Upper lobe of left lung (tissue), 6 donors: ENCODE data around the gene SOX14. TPM values are rescaled to one million over a fixed set of nuclear protein-coding genes. Genes with fewer than 3 reads are reported as not detected.
A peak's percentile ranks its signal among the peaks of the same experiment; 100 is the strongest.

Experiments used
- ATAC-seq, 2 donors: fragments of 200-7000 bp; cut with Tn5 transposase; one replicate each; pipeline ENCODE4 v1.9.1; 2022; ENCODE audit warnings: mild to moderate bottlenecking in 2 of 2, moderate library complexity in 2 of 2; ENCODE audit not compliant: low FRiP score in 2 of 2
- DNase-seq, 2 donors: peaks; one replicate each; pipeline ENCODE4 v3.0.0-alpha.2; 2019 to 2020
- H3K27ac ChIP-seq, 4 donors: fragments of 200-600 bp; sonication (generic); one replicate each; pipeline ENCODE4 v1.5.1; 2016 to 2019
- H3K27me3 ChIP-seq, 4 donors: fragments of 200-600 bp; sonication (generic); one replicate each; pipeline ENCODE4 v1.5.1; 2017 to 2019
- H3K36me3 ChIP-seq, 4 donors: fragments of 200-600 bp; sonication (generic); one replicate each; pipeline ENCODE4 v1.5.1; 2016 to 2019
- H3K4me1 ChIP-seq, 4 donors: fragments of 200-600 bp; sonication (generic); one replicate each; pipeline ENCODE4 v1.5.1; 2018 to 2019
- H3K4me3 ChIP-seq, 4 donors: fragments of 200-600 bp; sonication (generic); one replicate each; pipeline ENCODE4 v1.5.1; 2017 to 2019; ENCODE audit warnings: mild to moderate bottlenecking in 2 of 4, moderate library complexity in 1 of 4
- H3K9me3 ChIP-seq, 4 donors: fragments of 200-600 bp; sonication (generic); one replicate each; pipeline ENCODE4 v1.5.1; 2018 to 2019
- CTCF ChIP-seq, 6 experiments: fragments of 450-650 bp in 4 of 6; fragments of 200-600 bp in 2 of 6; sonication (generic) in 2 of 6; IDR thresholded peaks; one replicate each; pipeline ENCODE4 v1.5.1; 2016 to 2019; ENCODE audit warnings: antibody characterized with exemption in 6 of 6
- EP300 ChIP-seq, 4 donors: sonication (generic); formaldehyde crosslinking; IDR thresholded peaks; one replicate each; pipeline ENCODE4 v1.5.1; 2017; ENCODE audit warnings: antibody characterized with exemption in 4 of 4, control low read depth in 2 of 4
- POLR2A ChIP-seq, 4 donors: fragments of 450-650 bp; IDR thresholded peaks; one replicate each; pipeline ENCODE4 v1.5.1; 2016 to 2017; ENCODE audit warnings: antibody characterized with exemption in 4 of 4, mild to moderate bottlenecking in 2 of 4
- POLR2AphosphoS5 ChIP-seq, 2 donors: sonication (generic); formaldehyde crosslinking; IDR thresholded peaks; one replicate each; pipeline ENCODE4 v1.5.1; 2017; ENCODE audit warnings: antibody characterized with exemption in 2 of 2
- WGBS, 2 donors: methylation state at CpG; one replicate each; pipeline ENCODE4 v1.1.5; 2017 to 2018; 5-methylcytosine and 5-hydroxymethylcytosine counted together
- total RNA-seq, 6 donors: library from RNA; depleted of rRNA in 4 of 6; stranded (reverse); fragments of >200 nt in 4 of 6; gene quantifications; one replicate each; pipeline versions ENCODE4 v1.1.0 to v1.2.1, GENCODE V29; 2016 to 2021
- donor health status: DM: no; HTN: no; CAD: no; lungs with moderate emphysema.
- donor health status: DM: no; HTN: yes; CAD: no; lungs with severe emphysema.

The SOX14 gene
- total RNA-seq, 6 donors from 2014 or later, result 0.14 TPM; not detected in 5

- no peak overlapping the region for H3K4me3 ChIP-seq
- TF ChIP-seq POLR2A (IDR thresholded peaks at IDR 0.05) (no peak), CTCF (IDR thresholded peaks at IDR 0.05) (no peak), EP300 (IDR thresholded peaks at IDR 0.05) (no peak), POLR2AphosphoS5 (IDR thresholded peaks at IDR 0.05) (no peak)
- no peaks in the 10 kb centered on the region for H3K36me3 ChIP-seq
- H3K9me3 ChIP-seq, result no peaks in the 10 kb centered on the region
- H3K27ac ChIP-seq, result no peak overlapping the region
- ATAC-seq, result no peak
- DNase-seq, result no peak
- 72 to 81% methylated on average over 2 of the region's 2 CpGs for WGBS, 2 donors
- no peaks in the 10 kb centered on the region for H3K4me1 ChIP-seq
- H3K27me3 ChIP-seq, result no peaks in the 10 kb centered on the region
These were observed 20.5 kb upstream of the SOX14 start for GRCh38 chr3:137743608-137744007.

GRCh38 chr3:137746808-137747207 is 17.3 kb upstream of the SOX14 start:
- no peak for ATAC-seq
- Histone ChIP-seq H3K27me3 (no peaks in the 10 kb centered on the region), H3K4me1 (no peaks in the 10 kb centered on the region), H3K36me3 (no peaks in the 10 kb centered on the region), H3K27ac (no peak overlapping the region), H3K4me3 (no peak overlapping the region), H3K9me3 (no peaks in the 10 kb centered on the region)
- DNase-seq, result no peak
- 33 to 43% methylated on average over 3 of the region's 3 CpGs for WGBS, 2 donors
- TF ChIP-seq EP300 (IDR thresholded peaks at IDR 0.05) (no peak), CTCF (IDR thresholded peaks at IDR 0.05) (no peak), POLR2A (IDR thresholded peaks at IDR 0.05) (no peak), POLR2AphosphoS5 (IDR thresholded peaks at IDR 0.05) (no peak)

GRCh38 chr3:137759505-137759904 is 4.6 kb upstream of the SOX14 start:
- Histone ChIP-seq H3K9me3 (peaks cover 0 to 4% (median 2%) of the 10 kb centered on the region in 4 donors), H3K36me3 (no peaks in the 10 kb centered on the region), H3K4me3 (no peak overlapping the region), H3K4me1 (peaks cover 8 to 34% (median 13%) of the 10 kb centered on the region in 4 donors), H3K27ac (no peak overlapping the region), H3K27me3 (peaks cover 0 to 36% (median 18%) of the 10 kb centered on the region in 4 donors)
- 22 to 32% methylated on average over 8 of the region's 8 CpGs for WGBS, 2 donors
- TF ChIP-seq POLR2AphosphoS5 (IDR thresholded peaks at IDR 0.05), result no peak
- no peak for TF ChIP-seq EP300 (IDR thresholded peaks at IDR 0.05)
- no peak for TF ChIP-seq CTCF (IDR thresholded peaks at IDR 0.05)
- no peak for TF ChIP-seq POLR2A (IDR thresholded peaks at IDR 0.05)
- ATAC-seq (no peak), DNase-seq (no peak)

- WGBS, 2 donors, result 4 to 8% methylated on average over 23 to 26 of the region's 28 CpGs
- ATAC-seq (no peak), DNase-seq (peak in 1 of 2 donors; percentile 53)
- Histone ChIP-seq H3K4me3 (no peak overlapping the region), H3K4me1 (peaks cover 8 to 44% (median 13%) of the 10 kb centered on the region in 4 donors), H3K27me3 (peaks cover 0 to 47% (median 23%) of the 10 kb centered on the region in 4 donors), H3K27ac (no peak overlapping the region), H3K36me3 (no peaks in the 10 kb centered on the region), H3K9me3 (peaks cover 0 to 3% (median 0%) of the 10 kb centered on the region in 4 donors)
- TF ChIP-seq POLR2A (IDR thresholded peaks at IDR 0.05), result no peak
- TF ChIP-seq EP300 (IDR thresholded peaks at IDR 0.05), result no peak
- TF ChIP-seq CTCF (IDR thresholded peaks at IDR 0.05), result no peak
- TF ChIP-seq POLR2AphosphoS5 (IDR thresholded peaks at IDR 0.05), result no peak
These were observed 3.6 kb upstream of the SOX14 start for GRCh38 chr3:137760341-137761098.
